DOHH2 (cell line): ENCODE data around the gene TNN.

ENCODE experiments used
- EZH2phosphoT487 ChIP-seq: fragments of 200-600 bp; sonication (generic); IDR thresholded peaks from 2 replicates; pipeline ENCODE4 v1.6.1; 2017; ENCODE audit warnings: borderline replicate concordance, mild to moderate bottlenecking, antibody characterized with exemption, low read length, moderate library complexity, mixed read lengths
- TF ChIP-seq, protein P1 (sequence below): fragments of 200-600 bp; sonication (generic); IDR thresholded peaks from one replicate; pipeline ENCODE4 v1.5.1; 2014; ENCODE audit warnings: antibody characterized with exemption, mild to moderate bottlenecking, low read depth, low read length; ENCODE audit not compliant: poor library complexity, severe bottlenecking

DNA sequence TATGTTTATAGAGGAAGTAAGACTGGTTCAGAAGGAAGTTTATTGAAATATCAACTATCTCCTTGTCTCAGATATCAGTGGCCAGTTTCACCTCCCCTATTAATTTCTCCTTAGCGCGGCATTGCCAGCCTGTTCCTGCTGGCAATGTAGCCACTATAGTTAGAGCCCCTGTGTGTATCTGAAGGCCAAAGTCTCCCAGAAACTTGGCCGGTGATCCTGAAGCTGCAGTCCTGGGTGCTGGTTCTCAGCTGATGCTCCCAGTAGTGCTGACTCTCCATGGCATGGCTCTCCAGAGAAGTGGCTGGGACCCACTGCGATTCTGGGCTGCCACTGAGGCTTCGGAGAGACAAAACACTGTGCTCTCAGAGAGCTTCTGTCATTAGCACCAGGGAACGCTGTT, 59.9 kb downstream of the TNN start:
- TF ChIP-seq EZH2phosphoT487: no peak
- TF ChIP-seq, protein P1, sequence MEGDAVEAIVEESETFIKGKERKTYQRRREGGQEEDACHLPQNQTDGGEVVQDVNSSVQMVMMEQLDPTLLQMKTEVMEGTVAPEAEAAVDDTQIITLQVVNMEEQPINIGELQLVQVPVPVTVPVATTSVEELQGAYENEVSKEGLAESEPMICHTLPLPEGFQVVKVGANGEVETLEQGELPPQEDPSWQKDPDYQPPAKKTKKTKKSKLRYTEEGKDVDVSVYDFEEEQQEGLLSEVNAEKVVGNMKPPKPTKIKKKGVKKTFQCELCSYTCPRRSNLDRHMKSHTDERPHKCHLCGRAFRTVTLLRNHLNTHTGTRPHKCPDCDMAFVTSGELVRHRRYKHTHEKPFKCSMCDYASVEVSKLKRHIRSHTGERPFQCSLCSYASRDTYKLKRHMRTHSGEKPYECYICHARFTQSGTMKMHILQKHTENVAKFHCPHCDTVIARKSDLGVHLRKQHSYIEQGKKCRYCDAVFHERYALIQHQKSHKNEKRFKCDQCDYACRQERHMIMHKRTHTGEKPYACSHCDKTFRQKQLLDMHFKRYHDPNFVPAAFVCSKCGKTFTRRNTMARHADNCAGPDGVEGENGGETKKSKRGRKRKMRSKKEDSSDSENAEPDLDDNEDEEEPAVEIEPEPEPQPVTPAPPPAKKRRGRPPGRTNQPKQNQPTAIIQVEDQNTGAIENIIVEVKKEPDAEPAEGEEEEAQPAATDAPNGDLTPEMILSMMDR: no peak
